ENCODE data around the gene OSGIN1.

OSGIN1 gene

DNA sequence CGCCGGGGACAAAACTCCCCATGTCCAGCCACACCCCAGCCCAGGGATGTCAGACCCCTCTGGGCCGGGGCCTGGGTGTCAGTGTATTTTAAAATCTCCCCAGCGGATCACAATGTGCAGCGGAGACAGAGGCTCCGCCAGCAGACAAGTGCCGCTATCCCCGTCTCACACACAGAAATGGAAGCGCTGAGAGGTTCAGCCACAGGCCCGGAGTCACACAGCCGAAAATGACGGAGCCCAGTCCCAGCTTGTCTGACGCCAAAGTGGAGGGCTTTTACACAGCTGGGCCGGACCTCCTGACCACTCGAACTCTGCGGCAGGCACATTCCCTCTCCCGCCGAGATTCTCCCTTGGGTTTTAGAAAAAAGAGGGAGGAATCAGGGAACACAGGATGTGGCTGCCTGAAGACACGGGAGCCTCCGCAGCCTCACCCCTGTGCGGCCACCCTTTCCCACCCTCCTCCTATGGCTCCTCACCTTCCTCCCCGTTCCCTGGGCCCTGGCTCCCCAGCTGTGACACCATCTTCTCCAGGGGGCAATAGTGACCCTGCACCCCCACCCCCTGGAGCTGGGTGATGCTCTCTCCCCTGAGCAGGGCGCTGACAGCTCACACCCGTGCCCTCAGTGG lies 6.8 kb upstream of the OSGIN1 start:
- Histone ChIP-seq H2BK120ac (ENCODE audit: low read depth, low read length) (no peak overlapping the region), H4K5ac (ENCODE audit: low read length) (no peak overlapping the region), H2AK5ac (ENCODE audit: low read length) (no peak overlapping the region), H2BK15ac (replicated peaks; ENCODE audit: low read depth) (no peak overlapping the region), H3K23ac (ENCODE audit: low read length) (no peak overlapping the region), H3K4me2 (ENCODE audit: low read length) (no peak overlapping the region), H3K18ac (ENCODE audit: low read length) (no peak overlapping the region), H2BK5ac (ENCODE audit: low read length) (no peak overlapping the region), H4K8ac (ENCODE audit: low read depth, low read length) (no peak overlapping the region), H3K79me2 (ENCODE audit: control insufficient read depth, insufficient read depth, low read length) (no peaks in the 10 kb centered on the region), H3K79me1 (ENCODE audit: low read length) (no peaks in the 10 kb centered on the region), H3K4me3 (ENCODE audit: low read length) (no peak overlapping the region), H3K36me3 (ENCODE audit: control insufficient read depth, insufficient read depth, low read length) (no peaks in the 10 kb centered on the region), H3K27ac (ENCODE audit: low read depth, low read length) (no peak overlapping the region), H3K27me3 (ENCODE audit: insufficient read depth, low read length, poor library complexity) (no peaks in the 10 kb centered on the region), H3K9ac (ENCODE audit: low read length) (no peak overlapping the region), H3K56ac (ENCODE audit: low read length) (no peak overlapping the region), H3K4ac (ENCODE audit: low read depth, low read length) (no peak overlapping the region), H3K4me1 (ENCODE audit: control insufficient read depth, low read depth, low read length) (no peaks in the 10 kb centered on the region)
- no CpG with 5 or more reads among the region's 24 CpGs for WGBS (ENCODE audit: extremely low coverage, insufficient coverage, low lambda C conversion rate)
- no peak for DNase-seq

DNA sequence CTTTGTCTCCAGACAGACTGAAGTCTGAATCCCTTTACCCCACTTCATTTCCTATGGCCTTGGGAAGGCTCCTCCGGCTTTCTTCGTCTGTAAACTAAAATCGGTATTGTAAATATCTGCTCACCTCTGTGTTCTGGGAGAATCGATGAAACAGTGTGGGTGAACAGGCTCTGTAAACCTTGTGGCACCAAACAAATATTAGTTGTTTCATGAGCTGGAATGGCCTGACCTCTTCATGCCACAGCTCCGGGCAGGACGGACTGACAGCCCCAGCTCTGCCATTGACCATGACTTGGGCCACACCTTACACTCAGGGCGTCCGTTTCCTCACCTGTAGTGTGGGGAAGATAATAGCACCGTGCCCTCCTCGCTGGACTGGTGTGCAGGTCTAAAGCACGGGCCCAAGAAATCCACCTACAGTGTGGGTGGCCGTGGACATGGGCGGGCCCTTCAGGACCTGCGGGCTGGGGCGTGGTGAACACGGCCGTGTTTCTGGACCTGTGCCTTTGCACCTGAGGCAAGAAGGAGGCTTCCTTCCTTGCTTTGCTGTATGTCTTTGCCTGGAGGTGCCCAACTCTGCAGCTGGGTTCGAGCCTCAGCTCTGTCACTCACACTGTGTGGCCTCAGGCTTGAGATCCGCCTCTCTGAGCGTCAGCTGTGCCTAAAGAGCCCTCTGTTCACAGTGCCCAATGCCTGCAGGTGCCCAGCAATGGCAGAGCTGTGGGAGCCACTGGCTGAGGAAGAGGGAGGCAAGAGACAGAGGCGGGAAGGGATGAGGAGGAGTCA lies 6.1 kb upstream of the OSGIN1 start:
- Histone ChIP-seq H3K23ac (ENCODE audit: low read length) (no peak overlapping the region), H3K18ac (ENCODE audit: low read length) (no peak overlapping the region), H3K4me3 (ENCODE audit: low read length) (no peak overlapping the region), H3K27ac (ENCODE audit: low read depth, low read length) (no peak overlapping the region), H2BK5ac (ENCODE audit: low read length) (no peak overlapping the region), H3K9ac (ENCODE audit: low read length) (no peak overlapping the region), H3K4me2 (ENCODE audit: low read length) (no peak overlapping the region), H3K4ac (ENCODE audit: low read depth, low read length) (no peak overlapping the region), H2BK15ac (replicated peaks; ENCODE audit: low read depth) (no peak overlapping the region), H3K36me3 (ENCODE audit: control insufficient read depth, insufficient read depth, low read length) (no peaks in the 10 kb centered on the region), H4K5ac (ENCODE audit: low read length) (no peak overlapping the region), H2AK5ac (ENCODE audit: low read length) (no peak overlapping the region), H3K79me2 (ENCODE audit: control insufficient read depth, insufficient read depth, low read length) (no peaks in the 10 kb centered on the region), H2BK120ac (ENCODE audit: low read depth, low read length) (no peak overlapping the region), H3K27me3 (ENCODE audit: insufficient read depth, low read length, poor library complexity) (no peaks in the 10 kb centered on the region), H3K4me1 (ENCODE audit: control insufficient read depth, low read depth, low read length) (no peaks in the 10 kb centered on the region), H4K8ac (ENCODE audit: low read depth, low read length) (no peak overlapping the region), H3K56ac (ENCODE audit: low read length) (no peak overlapping the region), H3K79me1 (ENCODE audit: low read length) (no peaks in the 10 kb centered on the region)
- WGBS (ENCODE audit: extremely low coverage, insufficient coverage, low lambda C conversion rate), result no CpG with 5 or more reads among the region's 21 CpGs
- DNase-seq, result no peak

DNA sequence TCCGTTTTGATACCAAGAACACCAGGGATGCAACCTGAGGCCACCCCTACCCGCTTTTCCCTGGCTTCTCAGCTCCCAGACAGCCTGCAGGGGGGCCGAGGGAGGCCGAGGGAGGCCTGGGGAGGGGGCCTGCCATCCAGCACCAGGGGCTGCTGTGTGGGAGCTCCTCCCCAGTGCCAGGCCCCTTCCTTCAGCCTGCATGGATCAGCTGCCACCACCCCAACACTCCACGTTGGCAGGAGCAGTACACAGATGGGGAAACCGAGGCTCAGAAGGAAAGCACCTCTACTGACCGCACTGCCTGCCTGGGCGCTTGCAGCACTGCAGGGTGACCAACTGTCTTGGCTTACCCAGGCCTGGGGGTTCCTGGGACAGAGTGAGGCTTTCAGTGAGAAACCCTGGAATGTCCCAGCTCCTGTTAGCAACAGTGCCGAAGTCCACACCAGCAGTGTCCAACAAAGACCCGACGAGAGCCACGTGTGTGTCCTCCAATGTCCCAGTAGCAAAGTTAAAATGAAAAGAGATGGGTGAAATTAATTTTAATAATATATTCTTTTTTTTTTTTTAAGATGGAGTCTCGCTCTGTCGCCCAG lies 5.3 kb upstream of the OSGIN1 start:
- Histone ChIP-seq H3K4me2 (ENCODE audit: low read length) (no peak overlapping the region), H4K5ac (ENCODE audit: low read length) (no peak overlapping the region), H3K9ac (ENCODE audit: low read length) (no peak overlapping the region), H3K4me3 (ENCODE audit: low read length) (no peak overlapping the region), H3K4ac (ENCODE audit: low read depth, low read length) (no peak overlapping the region), H3K27me3 (ENCODE audit: insufficient read depth, low read length, poor library complexity) (no peaks in the 10 kb centered on the region), H3K56ac (ENCODE audit: low read length) (no peak overlapping the region), H3K79me2 (ENCODE audit: control insufficient read depth, insufficient read depth, low read length) (no peaks in the 10 kb centered on the region), H3K36me3 (ENCODE audit: control insufficient read depth, insufficient read depth, low read length) (no peaks in the 10 kb centered on the region), H3K79me1 (ENCODE audit: low read length) (no peaks in the 10 kb centered on the region), H2BK15ac (replicated peaks; ENCODE audit: low read depth) (no peak overlapping the region), H2BK120ac (ENCODE audit: low read depth, low read length) (no peak overlapping the region), H3K23ac (ENCODE audit: low read length) (no peak overlapping the region), H3K27ac (ENCODE audit: low read depth, low read length) (no peak overlapping the region), H4K8ac (ENCODE audit: low read depth, low read length) (no peak overlapping the region), H3K18ac (ENCODE audit: low read length) (no peak overlapping the region), H2AK5ac (ENCODE audit: low read length) (no peak overlapping the region), H2BK5ac (ENCODE audit: low read length) (no peak overlapping the region), H3K4me1 (ENCODE audit: control insufficient read depth, low read depth, low read length) (no peaks in the 10 kb centered on the region)
- WGBS (ENCODE audit: extremely low coverage, insufficient coverage, low lambda C conversion rate), result no CpG with 5 or more reads among the region's 14 CpGs
- DNase-seq, result no peak

DNA sequence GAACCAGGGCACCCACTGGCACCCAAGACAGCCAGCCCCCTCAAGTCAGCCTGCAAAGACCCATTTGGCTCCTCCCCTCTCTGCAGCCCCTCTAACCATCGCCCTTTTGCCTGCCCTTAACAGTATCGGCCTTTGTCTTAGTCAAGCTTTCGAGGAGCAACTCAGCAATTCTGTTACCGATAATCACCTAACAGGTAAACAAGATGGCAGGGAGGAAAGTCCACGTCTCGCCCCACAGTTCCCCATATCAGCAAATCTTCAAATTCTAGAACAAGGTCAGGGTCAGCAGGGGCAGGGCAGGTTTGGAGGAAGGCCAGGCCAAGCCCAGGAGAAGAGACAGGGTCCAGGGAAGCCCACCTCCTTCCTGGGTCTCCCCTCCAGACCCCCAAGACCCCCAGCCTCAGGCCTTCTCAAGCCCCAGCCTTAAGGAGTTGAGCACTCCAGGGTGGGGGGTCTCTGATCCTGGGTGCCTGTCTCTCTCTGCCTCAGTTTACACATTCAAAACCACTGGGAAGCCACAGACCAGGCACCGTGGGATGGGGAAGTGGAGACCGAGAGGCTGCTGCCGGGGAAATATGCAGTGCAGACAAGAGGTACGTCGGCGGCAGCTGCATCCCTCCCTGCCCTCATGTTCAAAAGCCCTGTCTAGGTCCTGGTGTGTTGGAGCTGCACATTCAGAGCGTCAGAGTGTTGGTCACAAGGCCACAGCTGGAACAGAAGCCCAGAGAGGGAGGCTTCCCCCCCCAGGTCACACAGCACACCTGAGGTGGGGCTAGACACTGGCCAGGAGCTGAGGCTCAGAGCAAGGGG lies 3.9 kb upstream of the OSGIN1 start:
- H3K79me1 ChIP-seq (ENCODE audit: low read length), result no peaks in the 10 kb centered on the region
- no CpG with 5 or more reads among the region's 13 CpGs for WGBS (ENCODE audit: extremely low coverage, insufficient coverage, low lambda C conversion rate)
- no peak for DNase-seq

DNA sequence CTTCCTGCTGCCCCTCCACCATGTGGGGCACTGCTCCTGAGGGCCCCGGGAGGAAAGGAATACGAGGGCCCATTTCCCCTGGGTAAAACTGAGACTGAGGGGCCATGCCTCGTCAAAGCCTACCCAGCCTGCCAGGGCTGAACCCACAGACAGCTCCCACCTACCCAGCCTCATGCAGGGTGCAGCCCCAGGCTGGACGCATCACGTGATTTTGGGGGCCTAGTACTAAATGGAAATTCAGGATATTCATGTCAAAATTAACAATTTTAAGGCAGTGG lies 3.4 kb upstream of the OSGIN1 start:
- no peak overlapping the region for H3K56ac ChIP-seq (ENCODE audit: low read length)
- no peak for DNase-seq
- H3K9ac ChIP-seq (ENCODE audit: low read length), result no peak overlapping the region
- H2BK5ac ChIP-seq (ENCODE audit: low read length), result no peak overlapping the region
- no peak overlapping the region for H3K27ac ChIP-seq (ENCODE audit: low read depth, low read length)
- no peak overlapping the region for H4K8ac ChIP-seq (ENCODE audit: low read depth, low read length)
- H3K4me2 ChIP-seq (ENCODE audit: low read length), result no peak overlapping the region
- peaks cover 2% of the 10 kb centered on the region for H3K4me1 ChIP-seq (ENCODE audit: control insufficient read depth, low read depth, low read length)
- no peak overlapping the region for H3K4ac ChIP-seq (ENCODE audit: low read depth, low read length)
- no peak overlapping the region for H3K23ac ChIP-seq (ENCODE audit: low read length)
- no peaks in the 10 kb centered on the region for H3K79me2 ChIP-seq (ENCODE audit: control insufficient read depth, insufficient read depth, low read length)
- H3K27me3 ChIP-seq (ENCODE audit: insufficient read depth, low read length, poor library complexity), result no peaks in the 10 kb centered on the region
- WGBS (ENCODE audit: extremely low coverage, insufficient coverage, low lambda C conversion rate), result no CpG with 5 or more reads among the region's 5 CpGs
- no peak overlapping the region for H3K4me3 ChIP-seq (ENCODE audit: low read length)
- no peak overlapping the region for H2AK5ac ChIP-seq (ENCODE audit: low read length)
- no peak overlapping the region for H2BK120ac ChIP-seq (ENCODE audit: low read depth, low read length)
- H4K5ac ChIP-seq (ENCODE audit: low read length), result no peak overlapping the region
- H3K79me1 ChIP-seq (ENCODE audit: low read length), result no peaks in the 10 kb centered on the region
- no peaks in the 10 kb centered on the region for H3K36me3 ChIP-seq (ENCODE audit: control insufficient read depth, insufficient read depth, low read length)
- H3K18ac ChIP-seq (ENCODE audit: low read length), result no peak overlapping the region
- no peak overlapping the region for H2BK15ac ChIP-seq (replicated peaks; ENCODE audit: low read depth)

More for the DNA sequence above, 3.9 kb upstream of the OSGIN1 start:
- H4K8ac ChIP-seq (ENCODE audit: low read depth, low read length), result no peak overlapping the region
- H3K27me3 ChIP-seq (ENCODE audit: insufficient read depth, low read length, poor library complexity), result no peaks in the 10 kb centered on the region
- no peak overlapping the region for H3K4ac ChIP-seq (ENCODE audit: low read depth, low read length)
- no peak overlapping the region for H3K4me3 ChIP-seq (ENCODE audit: low read length)
- no peak overlapping the region for H4K5ac ChIP-seq (ENCODE audit: low read length)
- H2AK5ac ChIP-seq (ENCODE audit: low read length), result no peak overlapping the region
- no peaks in the 10 kb centered on the region for H3K36me3 ChIP-seq (ENCODE audit: control insufficient read depth, insufficient read depth, low read length)
- H3K23ac ChIP-seq (ENCODE audit: low read length), result no peak overlapping the region
- H3K79me2 ChIP-seq (ENCODE audit: control insufficient read depth, insufficient read depth, low read length), result no peaks in the 10 kb centered on the region
- no peak overlapping the region for H2BK120ac ChIP-seq (ENCODE audit: low read depth, low read length)
- no peak overlapping the region for H3K18ac ChIP-seq (ENCODE audit: low read length)
- H2BK15ac ChIP-seq (replicated peaks; ENCODE audit: low read depth), result no peak overlapping the region
- no peak overlapping the region for H3K27ac ChIP-seq (ENCODE audit: low read depth, low read length)
- no peak overlapping the region for H2BK5ac ChIP-seq (ENCODE audit: low read length)
- H3K4me1 ChIP-seq (ENCODE audit: control insufficient read depth, low read depth, low read length), result peaks cover 2% of the 10 kb centered on the region
- no peak overlapping the region for H3K9ac ChIP-seq (ENCODE audit: low read length)
- H3K56ac ChIP-seq (ENCODE audit: low read length), result no peak overlapping the region
- H3K4me2 ChIP-seq (ENCODE audit: low read length), result no peak overlapping the region

All from mesendoderm (in vitro differentiated cells).